Thyroid gland (tissue), 4 donors: ENCODE results near the gene SQSTM1. TPM values are rescaled to one million over a fixed set of nuclear protein-coding genes. Genes with fewer than 3 reads are reported as not detected.

ENCODE experiments used
- DNase-seq, 2 donors: peaks; one replicate each; pipeline ENCODE4 v3.0.0-alpha.2; 2019
- H3K27ac ChIP-seq, 3 donors: fragments of 200-600 bp; sonication (generic); 1 replicate in 2 of 3; 2 replicates in 1 of 3; pipeline ENCODE4 v1.5.1; 2016 to 2019; ENCODE audit warnings: mild to moderate bottlenecking in 1 of 3, moderate library complexity in 1 of 3
- H3K27me3 ChIP-seq: fragments of 200-600 bp; sonication (generic); one replicate; pipeline ENCODE4 v1.5.1; 2019
- H3K36me3 ChIP-seq, 2 donors: fragments of 200-600 bp; sonication (generic); one replicate each; pipeline ENCODE4 v1.5.1; 2016 to 2019
- H3K4me1 ChIP-seq, 2 donors: fragments of 200-600 bp; sonication (generic); one replicate each; pipeline ENCODE4 v1.5.1; 2017 to 2019
- H3K4me3 ChIP-seq, 3 donors: fragments of 200-600 bp; sonication (generic); replicated peaks in 1 of 3; 1 replicate in 2 of 3; 2 replicates in 1 of 3; pipeline ENCODE4 v1.5.1; 2016; ENCODE audit warnings: mild to moderate bottlenecking in 1 of 3
- H3K9me3 ChIP-seq: fragments of 200-600 bp; sonication (generic); one replicate; pipeline ENCODE4 v1.5.1; 2017
- POLR2A ChIP-seq, 2 donors: fragments of 450-650 bp; IDR thresholded peaks; one replicate each; pipeline ENCODE4 v1.6.1; 2017; ENCODE audit warnings: antibody characterized with exemption in 2 of 2, mild to moderate bottlenecking in 2 of 2, moderate library complexity in 1 of 2
- WGBS, 2 donors: methylation state at CpG; one replicate each; pipeline ENCODE4 v1.1.5; 2017; 5-methylcytosine and 5-hydroxymethylcytosine counted together
- intact Hi-C: fragments of 100-400 bp; cut with DNase I; formaldehyde crosslinking; loops from one replicate; pipeline ENCODE4 v1.15.1; 2023
- total RNA-seq, 4 donors: library from RNA; depleted of rRNA; stranded (reverse); fragments of >200 nt; gene quantifications; one replicate each; pipeline ENCODE4 v1.2.3, GENCODE V29; 2016
- TF ChIP-seq, protein P1 (sequence below), 6 experiments: fragments of 200-600 bp in 3 of 6; fragments of 450-650 bp in 3 of 6; sonication (generic) in 3 of 6; IDR thresholded peaks; one replicate each; pipeline ENCODE4 v1.5.1; 2016 to 2019; ENCODE audit warnings: antibody characterized with exemption in 6 of 6, mild to moderate bottlenecking in 2 of 6, inconsistent platforms in 1 of 6, moderate library complexity in 1 of 6

SQSTM1 gene
- total RNA-seq, 4 donors from 2014 or later, result 649 to 1,146 (median 971) TPM

DNA sequence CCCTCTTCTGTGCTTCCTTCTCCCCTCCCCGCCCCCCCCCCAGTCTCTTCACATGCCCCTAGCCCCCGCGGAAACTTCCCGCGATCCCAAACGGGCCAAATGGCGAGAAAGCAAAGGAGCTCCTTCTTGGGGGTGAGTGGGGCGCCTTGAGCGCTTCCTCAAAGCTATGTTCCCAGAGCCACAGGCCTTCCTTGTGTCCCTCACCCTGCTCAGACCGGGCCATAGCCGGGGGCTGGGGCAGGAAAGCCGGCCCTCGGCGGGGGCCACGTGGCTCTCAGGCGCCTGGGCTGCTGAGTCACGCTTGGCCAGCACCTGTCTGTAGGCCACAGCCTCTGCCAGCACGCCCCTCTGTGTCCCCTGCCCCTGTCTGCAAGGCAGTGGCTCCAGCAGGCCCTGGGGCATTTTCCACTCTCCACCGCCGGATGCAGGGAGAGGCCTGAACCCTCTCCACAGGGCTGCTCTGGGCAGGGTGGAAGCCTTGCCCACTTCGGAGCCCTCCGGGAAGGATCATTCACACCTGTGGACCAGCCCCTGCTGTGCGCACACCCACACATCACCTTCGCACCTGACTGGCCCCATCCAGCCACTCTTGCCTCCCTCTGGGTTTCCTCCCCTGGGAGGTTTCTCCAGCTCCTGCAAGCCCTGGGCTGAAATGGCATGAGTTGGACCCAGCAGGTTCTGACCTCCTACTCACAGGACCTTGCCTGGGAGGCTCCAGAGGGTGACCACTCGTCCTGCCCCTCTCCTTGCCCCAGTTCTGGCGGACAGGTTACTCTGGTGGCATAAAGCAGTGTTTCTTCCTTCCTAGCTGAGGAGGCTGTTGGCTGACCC is 1.2 kb upstream of the SQSTM1 start:
- peaks cover 20 to 31% of the 10 kb centered on the region in 2 donors for H3K36me3 ChIP-seq
- TF ChIP-seq, protein P1, sequence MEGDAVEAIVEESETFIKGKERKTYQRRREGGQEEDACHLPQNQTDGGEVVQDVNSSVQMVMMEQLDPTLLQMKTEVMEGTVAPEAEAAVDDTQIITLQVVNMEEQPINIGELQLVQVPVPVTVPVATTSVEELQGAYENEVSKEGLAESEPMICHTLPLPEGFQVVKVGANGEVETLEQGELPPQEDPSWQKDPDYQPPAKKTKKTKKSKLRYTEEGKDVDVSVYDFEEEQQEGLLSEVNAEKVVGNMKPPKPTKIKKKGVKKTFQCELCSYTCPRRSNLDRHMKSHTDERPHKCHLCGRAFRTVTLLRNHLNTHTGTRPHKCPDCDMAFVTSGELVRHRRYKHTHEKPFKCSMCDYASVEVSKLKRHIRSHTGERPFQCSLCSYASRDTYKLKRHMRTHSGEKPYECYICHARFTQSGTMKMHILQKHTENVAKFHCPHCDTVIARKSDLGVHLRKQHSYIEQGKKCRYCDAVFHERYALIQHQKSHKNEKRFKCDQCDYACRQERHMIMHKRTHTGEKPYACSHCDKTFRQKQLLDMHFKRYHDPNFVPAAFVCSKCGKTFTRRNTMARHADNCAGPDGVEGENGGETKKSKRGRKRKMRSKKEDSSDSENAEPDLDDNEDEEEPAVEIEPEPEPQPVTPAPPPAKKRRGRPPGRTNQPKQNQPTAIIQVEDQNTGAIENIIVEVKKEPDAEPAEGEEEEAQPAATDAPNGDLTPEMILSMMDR (IDR thresholded peaks at IDR 0.05), result no peak
- peak in 1 of 2 donors; percentile 3 for TF ChIP-seq POLR2A (IDR thresholded peaks at IDR 0.05)
- intact Hi-C loops, result no loop called here
- 20 to 21% methylated on average over 7 to 13 of the region's 26 CpGs for WGBS, 2 donors
- no peaks in the 10 kb centered on the region for H3K9me3 ChIP-seq
- DNase-seq, result peak; percentile 84 to 86
- no peaks in the 10 kb centered on the region for H3K27me3 ChIP-seq
- peaks cover 55 to 63% of the 10 kb centered on the region in 2 donors for H3K4me1 ChIP-seq
- H3K27ac ChIP-seq, result peak overlapping the region; percentile 97 to 100 (median 99)
- peak overlapping the region in 1 of 3 donors; percentile 100 for H3K4me3 ChIP-seq

DNA sequence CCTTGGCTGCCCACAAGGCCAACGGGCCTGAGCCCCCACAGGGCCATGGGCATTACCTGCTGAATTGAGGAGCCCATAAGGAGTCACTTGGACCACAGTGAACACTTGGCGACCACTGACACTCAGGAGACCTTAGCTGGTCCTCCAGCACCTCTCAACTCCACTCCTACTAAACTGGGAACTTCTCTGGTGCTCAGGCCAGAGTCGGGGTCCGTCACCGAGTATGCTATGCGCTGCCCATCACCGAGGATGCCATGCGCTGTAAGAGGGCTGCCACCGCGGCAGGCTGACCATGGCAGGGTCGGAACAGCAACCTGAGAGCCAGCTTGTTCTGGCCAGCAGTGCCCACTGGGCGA is 600 bp upstream of the SQSTM1 start:
- Histone ChIP-seq H3K27me3 (no peaks in the 10 kb centered on the region), H3K27ac (peak overlapping the region; percentile 97 to 100 (median 99)), H3K36me3 (peaks cover 26 to 37% of the 10 kb centered on the region in 2 donors), H3K9me3 (no peaks in the 10 kb centered on the region), H3K4me3 (peak overlapping the region in 2 of 3 donors; percentile 99 to 100), H3K4me1 (peaks cover 61 to 69% of the 10 kb centered on the region in 2 donors)
- intact Hi-C loops, result no loop called here
- 25 to 38% methylated on average over 8 to 11 of the region's 12 CpGs for WGBS, 2 donors
- no peak for DNase-seq
- TF ChIP-seq, protein P1 (IDR thresholded peaks at IDR 0.05), result no peak
- TF ChIP-seq POLR2A (IDR thresholded peaks at IDR 0.05), result no peak

DNA sequence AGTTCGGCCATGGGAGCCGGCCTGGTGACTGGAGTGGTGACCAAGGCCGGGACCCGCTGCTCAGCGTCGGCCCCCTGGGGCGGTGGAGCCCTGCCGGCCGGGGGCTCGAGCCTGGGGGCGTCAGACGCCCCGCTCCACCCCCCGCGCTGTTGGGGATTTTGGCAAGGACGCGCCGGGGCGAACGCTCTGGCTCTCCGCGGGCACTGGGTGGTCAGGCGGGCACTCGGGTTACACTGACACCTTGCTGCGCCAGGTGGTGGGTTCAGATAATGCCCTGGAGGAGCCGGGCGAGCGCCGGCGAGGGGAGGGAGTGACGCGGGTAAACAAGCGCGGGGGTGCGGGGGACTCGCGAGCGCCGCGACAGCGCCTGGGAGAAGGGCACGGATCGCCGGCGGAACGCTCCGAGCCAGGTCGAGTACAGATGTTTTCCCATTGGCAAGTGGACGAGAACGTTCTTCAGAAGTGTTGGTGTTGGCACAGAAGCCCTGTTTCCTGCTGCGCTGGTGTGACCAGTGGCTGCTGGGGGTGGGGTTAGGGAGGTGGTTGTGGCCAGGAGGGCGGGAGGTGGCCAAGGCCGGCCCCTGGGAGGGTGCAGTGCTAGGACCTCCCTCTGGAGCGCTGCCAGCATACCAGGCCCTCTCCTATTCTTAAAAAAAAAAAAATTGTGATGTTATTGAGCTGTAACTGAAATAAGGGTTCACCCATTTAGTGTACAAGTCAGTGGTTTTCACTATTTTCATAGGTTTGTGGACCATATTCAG is 773 bp downstream of the SQSTM1 start:
- DNase-seq, result peak; percentile 98
- Histone ChIP-seq H3K27ac (peak overlapping the region; percentile 97 to 100 (median 99)), H3K9me3 (no peaks in the 10 kb centered on the region), H3K36me3 (peaks cover 39 to 51% of the 10 kb centered on the region in 2 donors), H3K4me3 (peak overlapping the region; percentile 99 to 100 (median 99)), H3K27me3 (no peaks in the 10 kb centered on the region), H3K4me1 (peaks cover 60 to 69% of the 10 kb centered on the region in 2 donors)
- 0% methylated on average over 30 to 34 of the region's 54 CpGs for WGBS, 2 donors
- peak; percentile 72 to 96 for TF ChIP-seq POLR2A (IDR thresholded peaks at IDR 0.05)
- TF ChIP-seq, protein P1 (IDR thresholded peaks at IDR 0.05), result peak in 1 of 6 experiments; percentile 1
- intact Hi-C loops, result no loop called here

DNA sequence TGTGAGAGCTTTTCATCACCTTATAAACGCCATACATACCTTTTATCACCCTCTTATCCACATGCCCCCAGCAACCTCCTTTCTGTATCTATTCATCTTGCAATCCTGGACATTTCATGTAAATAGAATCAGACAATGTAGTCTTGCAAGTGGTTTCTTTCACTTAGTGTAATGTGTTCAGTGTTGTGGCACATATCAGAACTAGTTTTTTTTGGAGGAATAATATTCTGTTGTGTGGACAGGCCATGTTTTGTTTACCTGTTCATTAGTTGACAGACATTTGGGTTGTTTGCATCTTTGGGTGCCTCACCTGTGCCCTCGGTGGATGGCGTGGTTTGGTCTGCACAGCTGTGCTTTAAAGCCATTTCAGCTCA is 1.3 kb downstream of the SQSTM1 start:
- H3K36me3 ChIP-seq, result peaks cover 45 to 56% of the 10 kb centered on the region in 2 donors
- intact Hi-C loops, result no loop called here
- WGBS, 2 donors, result 45 to 57% methylated on average over 3 of the region's 3 CpGs

More for the DNA sequence above, 1.3 kb downstream of the SQSTM1 start:
- TF ChIP-seq, protein P1 (IDR thresholded peaks at IDR 0.05), result no peak
- no peak for TF ChIP-seq POLR2A (IDR thresholded peaks at IDR 0.05)
- no peaks in the 10 kb centered on the region for H3K9me3 ChIP-seq
- DNase-seq, result no peak
- peak overlapping the region; percentile 46 to 100 (median 99) for H3K4me3 ChIP-seq
- peak overlapping the region; percentile 45 to 100 (median 99) for H3K27ac ChIP-seq
- H3K27me3 ChIP-seq, result no peaks in the 10 kb centered on the region
- peaks cover 63 to 69% of the 10 kb centered on the region in 2 donors for H3K4me1 ChIP-seq
